B cell (primary cell): ENCODE measurements around the gene SLC4A4. TPM values are rescaled to one million over a fixed set of nuclear protein-coding genes. Genes with fewer than 3 reads are reported as not detected.

Experiments used
- ATAC-seq: fragments of 200-7000 bp; cut with Tn5 transposase; one replicate; pipeline ENCODE4 v1.10.0; 2021; ENCODE audit warnings: low read depth, mild to moderate bottlenecking, moderate number of reproducible peaks, moderate library complexity
- CTCF ChIA-PET: fragments of 350-600 bp; sonication (Branson Sonifier 250); formaldehyde crosslinking; loops from one replicate; lab custom pipeline; 2021; ENCODE audit warnings: antibody characterized with exemption, inconsistent platforms; lab: Charles Lee
- POLR2A ChIA-PET: fragments of 350-600 bp; sonication (Branson Sonifier 250); formaldehyde crosslinking; loops from one replicate; lab custom pipeline; 2021; ENCODE audit warnings: antibody characterized with exemption; lab: Charles Lee
- DNase-seq: peaks from one replicate; pipeline ENCODE4 v3.0.0; 2013
- H2AFZ ChIP-seq: 2 replicates; pipeline ENCODE4 v1.6.1; 2012; ENCODE audit warnings: mild to moderate bottlenecking, low read depth, low read length; ENCODE audit not compliant: insufficient read depth, poor library complexity, severe bottlenecking
- H3K27ac ChIP-seq, 2 donors: 1 replicate in 1 of 2; 2 replicates in 1 of 2; pipeline ENCODE4 v1.5.1; 2012 to 2013; ENCODE audit warnings: low read length in 2 of 2, mild to moderate bottlenecking in 2 of 2, moderate library complexity in 1 of 2
- H3K27me3 ChIP-seq, 4 experiments: fragments of 200-600 bp in 1 of 4; sonication (generic) in 1 of 4; replicated peaks in 1 of 4; 1 replicate in 2 of 4; 2 replicates in 2 of 4; pipeline versions ENCODE4 v1.6.1 to v1.7.0; 2013 to 2016; ENCODE audit warnings: low read length in 3 of 4, mild to moderate bottlenecking in 2 of 4, mixed read lengths in 1 of 4, moderate library complexity in 1 of 4; ENCODE audit not compliant: insufficient read depth in 4 of 4, control insufficient read depth in 3 of 4; ENCODE audit errors: control extremely low read depth in 1 of 4
- H3K36me3 ChIP-seq, 2 experiments: replicated peaks in 1 of 2; 1 replicate in 1 of 2; 2 replicates in 1 of 2; pipeline versions ENCODE4 v1.6.1 to v1.7.1; 2013; ENCODE audit warnings: low read length in 1 of 2; ENCODE audit not compliant: insufficient read depth in 2 of 2, control insufficient read depth in 1 of 2; ENCODE audit errors: control extremely low read depth in 1 of 2, extremely low read depth in 1 of 2
- H3K4me1 ChIP-seq, 2 donors: fragments of 200-600 bp in 1 of 2; sonication (generic) in 1 of 2; 1 replicate in 1 of 2; 2 replicates in 1 of 2; pipeline versions ENCODE4 v1.5.1 to v1.6.1; 2013 to 2017; ENCODE audit warnings: low read length in 2 of 2; ENCODE audit not compliant: control insufficient read depth in 2 of 2, insufficient read depth in 2 of 2
- H3K4me2 ChIP-seq: replicated peaks from 2 replicates; pipeline ENCODE3; 2012; ENCODE audit warnings: mild to moderate bottlenecking, low read depth, low read length; ENCODE audit not compliant: poor library complexity, severe bottlenecking
- H3K4me3 ChIP-seq, 5 experiments: fragments of 200-600 bp in 1 of 5; sonication (generic) in 1 of 5; 1 replicate in 3 of 5; 2 replicates in 2 of 5; pipeline versions ENCODE4 v1.5.1 to v1.7.0; 2011 to 2016; ENCODE audit warnings: low read length in 4 of 5, mild to moderate bottlenecking in 4 of 5, low read depth in 2 of 5, control low read depth in 1 of 5, moderate library complexity in 1 of 5; ENCODE audit not compliant: insufficient read depth in 1 of 5; ENCODE audit errors: control extremely low read depth in 1 of 5, extremely low read depth in 1 of 5
- H3K79me2 ChIP-seq: fragments of 200-600 bp; sonication (generic); one replicate; pipeline ENCODE4 v1.6.0; 2016; ENCODE audit warnings: low read length; ENCODE audit not compliant: control insufficient read depth, insufficient read depth
- H3K9ac ChIP-seq: fragments of 200-600 bp; sonication (generic); 2 replicates; pipeline ENCODE4 v1.6.1; 2017; ENCODE audit warnings: mild to moderate bottlenecking, low read length, moderate library complexity
- H3K9me3 ChIP-seq, 3 donors: one replicate each; pipeline versions ENCODE4 v1.6.1 to v1.7.1; 2013; ENCODE audit warnings: low read length in 2 of 3; ENCODE audit not compliant: control insufficient read depth in 2 of 3, insufficient read depth in 1 of 3; ENCODE audit errors: control extremely low read depth in 1 of 3
- H4K20me1 ChIP-seq: 2 replicates; pipeline ENCODE4 v1.6.0; 2012; ENCODE audit warnings: mild to moderate bottlenecking, low read length; ENCODE audit not compliant: insufficient read depth, control insufficient read depth, poor library complexity, severe bottlenecking
- H3K27ac Mint-ChIP-seq: one replicate; pipeline ENCODE4 v1.8.0; 2021; ENCODE audit warnings: mixed read lengths
- H3K27me3 Mint-ChIP-seq: one replicate; pipeline ENCODE4 v1.8.0; 2021; ENCODE audit warnings: mixed read lengths
- H3K4me1 Mint-ChIP-seq: one replicate; pipeline ENCODE4 v1.8.0; 2021; ENCODE audit warnings: mixed read lengths
- H3K4me3 Mint-ChIP-seq: one replicate; pipeline ENCODE4 v1.8.0; 2021; ENCODE audit warnings: mixed read lengths
- H3K9me3 Mint-ChIP-seq: one replicate; pipeline ENCODE4 v1.8.0; 2022; ENCODE audit warnings: mixed read lengths; ENCODE audit not compliant: insufficient read depth
- CTCF ChIP-seq: fragments of 200-600 bp; IDR thresholded peaks from one replicate; pipeline ENCODE4 v1.8.0; 2022; ENCODE audit warnings: antibody characterized with exemption, mild to moderate bottlenecking
- EZH2 ChIP-seq: IDR thresholded peaks from 2 replicates; pipeline ENCODE4 v1.6.1; 2012; ENCODE audit warnings: borderline replicate concordance, low read depth, mild to moderate bottlenecking, moderate library complexity, low read length; ENCODE audit not compliant: insufficient read depth, poor library complexity, severe bottlenecking
- WGBS: methylation state at CpG from one replicate; pipeline ENCODE4 v1.1.5; 2013; ENCODE audit warnings: missing lambda C conversion rate; ENCODE audit not compliant: insufficient coverage; 5-methylcytosine and 5-hydroxymethylcytosine counted together
- intact Hi-C: fragments of 100-400 bp; cut with micrococcal nuclease; formaldehyde crosslinking; loops from one replicate; pipeline ENCODE4 v1.10.0; 2022
- polyA plus RNA-seq: library from polyadenylated mRNA; depleted of rRNA; stranded (reverse); fragments of >200 nt; gene quantifications from 2 replicates; pipeline ENCODE4 v1.2.3, GENCODE V29; 2012
- total RNA-seq, 2 donors: library from RNA; stranded (reverse); fragments of 120-200 nt in 1 of 2; gene quantifications; 1 replicate in 1 of 2; 2 replicates in 1 of 2; pipeline versions ENCODE4 v1.2.3 to v1.2.4, GENCODE V29; 2013 to 2022

SLC4A4 gene
- total and polyA plus RNA-seq, 2 donors (not counting 1 experiment from before 2014, with no cell fraction given), result not detected

- no peaks in the 10 kb centered on the region for H3K27me3 ChIP-seq
- H3K27ac ChIP-seq, result no peak overlapping the region
- WGBS, result 81% methylated on average over 3 of the region's 3 CpGs
- no peak overlapping the region for H3K4me3 ChIP-seq
- ChIA-PET CTCF (no interaction called here), POLR2A (no interaction called here)
- ATAC-seq (no peak), DNase-seq (no peak)
- H3K4me3 Mint-ChIP-seq, result no peak overlapping the region
- H3K9me3 ChIP-seq, result no peaks in the 10 kb centered on the region
- peaks cover 3% of the 10 kb centered on the region for H3K9me3 Mint-ChIP-seq
- no peaks in the 10 kb centered on the region for H4K20me1 ChIP-seq
- intact Hi-C loops, result no loop called here
- no peak overlapping the region for H3K4me2 ChIP-seq
- H3K9ac ChIP-seq, result no peak overlapping the region
- TF ChIP-seq EZH2 (no peak), CTCF (no peak)
- H3K36me3 ChIP-seq, result no peaks in the 10 kb centered on the region
- no peaks in the 10 kb centered on the region for H3K4me1 ChIP-seq
- no peak overlapping the region for H3K27ac Mint-ChIP-seq
- no peaks in the 10 kb centered on the region for H3K79me2 ChIP-seq
- no peaks in the 10 kb centered on the region for H3K4me1 Mint-ChIP-seq
- H3K27me3 Mint-ChIP-seq, result peaks cover 9% of the 10 kb centered on the region
- H2AFZ ChIP-seq, result no peak overlapping the region
Measured at GRCh38 chr4:71333368-71333767, 5.5 kb upstream of the SLC4A4 start.

- Histone ChIP-seq H3K4me3 (no peak overlapping the region), H3K27ac (no peak overlapping the region), H3K27me3 (no peaks in the 10 kb centered on the region), H2AFZ (no peak overlapping the region), H3K9me3 (no peaks in the 10 kb centered on the region), H3K4me2 (no peak overlapping the region), H3K79me2 (no peaks in the 10 kb centered on the region), H3K36me3 (no peaks in the 10 kb centered on the region), H4K20me1 (no peaks in the 10 kb centered on the region), H3K4me1 (no peaks in the 10 kb centered on the region), H3K9ac (no peak overlapping the region)
- peaks cover 3% of the 10 kb centered on the region for H3K9me3 Mint-ChIP-seq
- intact Hi-C loops, result no loop called here
- no peaks in the 10 kb centered on the region for H3K4me1 Mint-ChIP-seq
- TF ChIP-seq EZH2, result no peak
- TF ChIP-seq CTCF, result no peak
- POLR2A ChIA-PET, result no interaction called here
- DNase-seq (no peak), ATAC-seq (no peak)
- H3K4me3 Mint-ChIP-seq, result no peak overlapping the region
- CTCF ChIA-PET, result no interaction called here
- peaks cover 9% of the 10 kb centered on the region for H3K27me3 Mint-ChIP-seq
- H3K27ac Mint-ChIP-seq, result no peak overlapping the region
Measured at GRCh38 chr4:71333960-71334359, 4.9 kb upstream of the SLC4A4 start.
